Measurements from ENCODE around the gene GNG7.
"Not testable (repeated sequence)": the region's sequence is repeated elsewhere in the genome, so short reads cannot be mapped to it uniquely, and the experiment has no call there.

Gene GNG7

GRCh38 chr19:2519482-2519881 lies 183.0 kb downstream of the GNG7 start:
- no peak for DNase-seq

- not testable (repeated sequence) for DNase-seq
These were observed 183.6 kb downstream of the GNG7 start for GRCh38 chr19:2518856-2519255.

GRCh38 chr19:2517881-2518601 lies 184.5 kb downstream of the GNG7 start:
- DNase-seq = no peak

- DNase-seq = no peak
These were observed 185.8 kb downstream of the GNG7 start for GRCh38 chr19:2516727-2517126.

GRCh38 chr19:2514981-2515518 lies 187.4 kb downstream of the GNG7 start:
- no peak for DNase-seq

- no peak for DNase-seq
These were observed 189.7 kb downstream of the GNG7 start for GRCh38 chr19:2512523-2513431.

GRCh38 chr19:2511991-2512390 lies 190.5 kb downstream of the GNG7 start:
- DNase-seq = no peak

GRCh38 chr19:2511570-2511969 lies 190.9 kb downstream of the GNG7 start:
- no peak for DNase-seq

GRCh38 chr19:2509096-2509495 lies 193.4 kb downstream of the GNG7 start:
- DNase-seq = no peak

- peak in 1 of 56 donors; percentile 42 for DNase-seq
These were observed 195.4 kb downstream of the GNG7 start for GRCh38 chr19:2507109-2507508.

- not testable (repeated sequence) for DNase-seq
These were observed 195.8 kb downstream of the GNG7 start for GRCh38 chr19:2506656-2507055.

GRCh38 chr19:2503521-2504109 lies 198.9 kb downstream of the GNG7 start:
- DNase-seq = no peak

GRCh38 chr19:2500841-2501261 lies 201.6 kb downstream of the GNG7 start:
- DNase-seq = no peak

- no peak for DNase-seq
These were observed 202.3 kb downstream of the GNG7 start for GRCh38 chr19:2500156-2500555.

- no peak for DNase-seq
These were observed 205.3 kb downstream of the GNG7 start for GRCh38 chr19:2497186-2497585.

- DNase-seq = peak in 3 of 56 donors; percentile 59 to 67 (median 66)
These were observed 206.7 kb downstream of the GNG7 start for GRCh38 chr19:2495651-2496316.

- peak in 13 of 56 donors; percentile 16 to 82 (median 30) for DNase-seq
These were observed 207.3 kb downstream of the GNG7 start for GRCh38 chr19:2495130-2495641.

- DNase-seq = peak in 41 of 56 donors; percentile 7 to 83 (median 52)
These were observed 207.9 kb downstream of the GNG7 start for GRCh38 chr19:2494447-2495129.

GRCh38 chr19:2494084-2494446 lies 208.4 kb downstream of the GNG7 start:
- DNase-seq = peak in 21 of 56 donors; percentile 15 to 49 (median 29)

- not testable (repeated sequence) for DNase-seq
These were observed 209.0 kb downstream of the GNG7 start for GRCh38 chr19:2493448-2493847.

Data from amygdala (tissue), 56 donors.